ENCODE measurements around the gene ERC1.

DNA sequence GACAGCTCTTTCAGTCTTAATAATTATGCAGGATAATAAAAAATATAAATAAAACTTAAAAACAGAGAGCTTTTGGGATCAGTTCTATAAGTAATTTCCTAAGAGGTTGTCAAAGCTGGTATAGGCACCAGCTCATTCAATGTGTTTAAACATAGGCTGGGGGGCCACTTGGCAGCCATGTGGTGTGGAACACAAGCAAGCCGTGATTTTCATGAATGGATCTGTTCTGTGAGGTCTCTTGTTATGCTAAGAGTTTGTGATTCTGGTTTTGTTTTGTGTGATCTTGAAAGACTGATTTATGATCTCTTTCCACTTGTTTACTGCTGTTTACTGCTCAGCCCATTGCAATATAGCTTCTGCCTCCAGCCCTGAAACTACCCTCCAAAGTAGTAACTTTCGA lies 362.4 kb downstream of the ERC1 start:
- TF ChIP-seq, protein P1, sequence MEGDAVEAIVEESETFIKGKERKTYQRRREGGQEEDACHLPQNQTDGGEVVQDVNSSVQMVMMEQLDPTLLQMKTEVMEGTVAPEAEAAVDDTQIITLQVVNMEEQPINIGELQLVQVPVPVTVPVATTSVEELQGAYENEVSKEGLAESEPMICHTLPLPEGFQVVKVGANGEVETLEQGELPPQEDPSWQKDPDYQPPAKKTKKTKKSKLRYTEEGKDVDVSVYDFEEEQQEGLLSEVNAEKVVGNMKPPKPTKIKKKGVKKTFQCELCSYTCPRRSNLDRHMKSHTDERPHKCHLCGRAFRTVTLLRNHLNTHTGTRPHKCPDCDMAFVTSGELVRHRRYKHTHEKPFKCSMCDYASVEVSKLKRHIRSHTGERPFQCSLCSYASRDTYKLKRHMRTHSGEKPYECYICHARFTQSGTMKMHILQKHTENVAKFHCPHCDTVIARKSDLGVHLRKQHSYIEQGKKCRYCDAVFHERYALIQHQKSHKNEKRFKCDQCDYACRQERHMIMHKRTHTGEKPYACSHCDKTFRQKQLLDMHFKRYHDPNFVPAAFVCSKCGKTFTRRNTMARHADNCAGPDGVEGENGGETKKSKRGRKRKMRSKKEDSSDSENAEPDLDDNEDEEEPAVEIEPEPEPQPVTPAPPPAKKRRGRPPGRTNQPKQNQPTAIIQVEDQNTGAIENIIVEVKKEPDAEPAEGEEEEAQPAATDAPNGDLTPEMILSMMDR (IDR thresholded peaks at IDR 0.05): no peak
- no peak for TF ChIP-seq POLR2A (IDR thresholded peaks at IDR 0.05)

All from tibial nerve (tissue), 3 donors.